Adipocyte (in vitro differentiated cells): ENCODE results near the gene DES.

Experiments
- DNase-seq: peaks from one replicate; pipeline ENCODE4 v3.0.0-alpha.2; 2015; ENCODE audit warnings: low read depth
- H3K27me3 ChIP-seq: replicated peaks from 2 replicates; pipeline ENCODE4 v1.7.0; 2013; ENCODE audit warnings: mild to moderate bottlenecking, low read length, moderate library complexity; ENCODE audit not compliant: control insufficient read depth, insufficient read depth
- H3K36me3 ChIP-seq: 2 replicates; pipeline ENCODE4 v1.7.0; 2013; ENCODE audit warnings: low read length, mild to moderate bottlenecking, moderate library complexity; ENCODE audit not compliant: control insufficient read depth, insufficient read depth, severe bottlenecking
- H3K4me1 ChIP-seq: 2 replicates; pipeline ENCODE4 v1.7.0; 2013; ENCODE audit warnings: mild to moderate bottlenecking, low read length, moderate library complexity; ENCODE audit not compliant: control insufficient read depth, insufficient read depth
- H3K4me3 ChIP-seq: 2 replicates; pipeline ENCODE4 v1.7.0; 2013; ENCODE audit warnings: mild to moderate bottlenecking, low read length, moderate library complexity
- H3K9ac ChIP-seq: 2 replicates; pipeline ENCODE4 v1.7.0; 2013; ENCODE audit warnings: mild to moderate bottlenecking, low read length, moderate library complexity
- H3K9me3 ChIP-seq: 2 replicates; pipeline ENCODE4 v1.7.0; 2013; ENCODE audit warnings: mild to moderate bottlenecking, low read length, moderate library complexity; ENCODE audit not compliant: control insufficient read depth

The DES gene

DNA sequence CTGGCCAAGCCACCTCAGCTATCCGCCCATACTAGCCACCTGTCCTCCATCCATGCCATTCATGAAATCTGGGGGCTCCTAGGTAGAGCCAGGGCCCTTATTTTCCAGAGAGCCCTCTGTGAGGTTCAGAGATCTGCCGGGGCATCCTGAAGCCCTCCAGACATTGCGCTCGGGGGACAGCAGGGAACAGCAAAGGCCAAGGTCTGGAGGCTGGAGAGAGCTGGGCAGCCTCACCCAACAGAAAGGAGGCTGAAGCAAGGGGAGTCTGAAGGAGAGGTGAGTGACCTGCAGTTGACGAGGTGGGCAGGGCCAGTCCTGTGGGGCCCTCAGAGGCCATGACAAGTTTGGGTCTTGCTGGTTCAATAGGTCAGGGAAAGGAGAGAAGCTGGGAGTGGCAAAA, 8.6 kb upstream of the DES start:
- DNase-seq = no peak
- H3K9me3 ChIP-seq = peaks cover 10% of the 10 kb centered on the region
- H3K4me3 ChIP-seq = no peak overlapping the region
- H3K27me3 ChIP-seq = no peaks in the 10 kb centered on the region
- no peaks in the 10 kb centered on the region for H3K36me3 ChIP-seq
- no peak overlapping the region for H3K9ac ChIP-seq
- peaks cover 22% of the 10 kb centered on the region for H3K4me1 ChIP-seq

- no peak for DNase-seq
- no peaks in the 10 kb centered on the region for H3K27me3 ChIP-seq
- H3K9ac ChIP-seq = no peak overlapping the region
- peaks cover 22% of the 10 kb centered on the region for H3K4me1 ChIP-seq
- H3K4me3 ChIP-seq = no peak overlapping the region
- peaks cover 10% of the 10 kb centered on the region for H3K9me3 ChIP-seq
- H3K36me3 ChIP-seq = no peaks in the 10 kb centered on the region
Observed at GRCh38 chr2:219410390-219410789, 7.8 kb upstream of the DES start.

DNA sequence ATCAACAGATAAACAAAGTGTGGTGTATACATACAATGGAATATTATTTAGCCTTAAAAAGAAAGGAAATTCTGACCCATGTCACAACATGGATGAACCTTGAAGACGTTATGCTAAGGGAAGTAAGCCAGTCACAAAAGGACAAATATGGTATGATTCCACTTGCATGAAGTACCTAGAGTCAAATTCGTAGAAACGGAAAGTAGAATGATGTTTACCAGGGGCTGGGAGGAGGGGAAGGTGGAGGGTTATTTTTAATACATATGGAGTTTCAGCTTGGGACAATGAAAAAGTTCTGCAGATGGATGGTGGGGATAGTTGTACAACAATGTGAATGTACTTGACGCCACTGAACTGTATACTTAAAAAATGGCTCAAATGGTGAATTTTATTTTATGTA, 3.3 kb upstream of the DES start:
- no peaks in the 10 kb centered on the region for H3K36me3 ChIP-seq
- H3K4me1 ChIP-seq = peaks cover 2% of the 10 kb centered on the region

GRCh38 chr2:219415580-219416234, 2.5 kb upstream of the DES start:
- no peaks in the 10 kb centered on the region for H3K36me3 ChIP-seq
- H3K9ac ChIP-seq = no peak overlapping the region
- peaks cover 3% of the 10 kb centered on the region for H3K27me3 ChIP-seq
- no peak for DNase-seq
- peaks cover 10% of the 10 kb centered on the region for H3K9me3 ChIP-seq
- H3K4me1 ChIP-seq = peaks cover 2% of the 10 kb centered on the region
- no peak overlapping the region for H3K4me3 ChIP-seq

More for the DNA sequence above, 3.3 kb upstream of the DES start:
- DNase-seq = no peak
- Histone ChIP-seq H3K4me3 (no peak overlapping the region), H3K9me3 (peaks cover 10% of the 10 kb centered on the region), H3K27me3 (peaks cover 3% of the 10 kb centered on the region), H3K9ac (no peak overlapping the region)

- Histone ChIP-seq H3K4me3 (no peak overlapping the region), H3K4me1 (peaks cover 2% of the 10 kb centered on the region), H3K9me3 (peaks cover 10% of the 10 kb centered on the region), H3K27me3 (peaks cover 3% of the 10 kb centered on the region), H3K36me3 (no peaks in the 10 kb centered on the region), H3K9ac (no peak overlapping the region)
- no peak for DNase-seq
Observed at GRCh38 chr2:219416235-219416602, 2.0 kb upstream of the DES start.

- peaks cover 2% of the 10 kb centered on the region for H3K4me1 ChIP-seq
- no peak overlapping the region for H3K9ac ChIP-seq
- no peak overlapping the region for H3K4me3 ChIP-seq
- no peak for DNase-seq
- H3K9me3 ChIP-seq = peaks cover 10% of the 10 kb centered on the region
- no peaks in the 10 kb centered on the region for H3K36me3 ChIP-seq
- H3K27me3 ChIP-seq = peaks cover 3% of the 10 kb centered on the region
Observed at GRCh38 chr2:219416938-219417337, 1.2 kb upstream of the DES start.

GRCh38 chr2:219417374-219417773, 803 bp upstream of the DES start:
- Histone ChIP-seq H3K4me1 (peaks cover 2% of the 10 kb centered on the region), H3K36me3 (no peaks in the 10 kb centered on the region), H3K4me3 (no peak overlapping the region), H3K27me3 (peaks cover 3% of the 10 kb centered on the region), H3K9me3 (peaks cover 10% of the 10 kb centered on the region), H3K9ac (no peak overlapping the region)
- DNase-seq = no peak

GRCh38 chr2:219419012-219419324, 791 bp downstream of the DES start:
- H3K4me3 ChIP-seq = no peak overlapping the region

GRCh38 chr2:219419331-219420197, 1.4 kb downstream of the DES start:
- H3K36me3 ChIP-seq = no peaks in the 10 kb centered on the region
- no peak for DNase-seq

More at GRCh38 chr2:219419012-219419324, 791 bp downstream of the DES start:
- H3K4me1 ChIP-seq = peaks cover 4% of the 10 kb centered on the region
- H3K9me3 ChIP-seq = no peaks in the 10 kb centered on the region
- H3K9ac ChIP-seq = no peak overlapping the region
- no peak for DNase-seq
- H3K27me3 ChIP-seq = peaks cover 3% of the 10 kb centered on the region
- H3K36me3 ChIP-seq = no peaks in the 10 kb centered on the region

GRCh38 chr2:219420687-219421086, 2.5 kb downstream of the DES start:
- Histone ChIP-seq H3K36me3 (no peaks in the 10 kb centered on the region), H3K9ac (no peak overlapping the region), H3K9me3 (no peaks in the 10 kb centered on the region), H3K4me1 (peaks cover 12% of the 10 kb centered on the region), H3K4me3 (no peak overlapping the region), H3K27me3 (peaks cover 3% of the 10 kb centered on the region)
- no peak for DNase-seq

More at GRCh38 chr2:219419331-219420197, 1.4 kb downstream of the DES start:
- H3K27me3 ChIP-seq = peaks cover 3% of the 10 kb centered on the region
- no peak overlapping the region for H3K4me3 ChIP-seq
- H3K9ac ChIP-seq = no peak overlapping the region
- peaks cover 9% of the 10 kb centered on the region for H3K4me1 ChIP-seq
- H3K9me3 ChIP-seq = no peaks in the 10 kb centered on the region

DNA sequence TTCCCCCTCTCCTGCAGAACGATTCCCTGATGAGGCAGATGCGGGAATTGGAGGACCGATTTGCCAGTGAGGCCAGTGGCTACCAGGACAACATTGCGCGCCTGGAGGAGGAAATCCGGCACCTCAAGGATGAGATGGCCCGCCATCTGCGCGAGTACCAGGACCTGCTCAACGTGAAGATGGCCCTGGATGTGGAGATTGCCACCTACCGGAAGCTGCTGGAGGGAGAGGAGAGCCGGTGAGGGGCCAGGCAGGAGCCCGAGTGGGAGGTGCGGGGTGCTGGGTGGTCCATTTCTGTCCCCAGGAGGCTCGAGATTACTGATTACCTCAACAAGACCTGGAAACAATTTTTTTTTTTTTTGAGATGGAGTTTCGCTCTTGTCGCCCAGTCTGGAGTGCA, 3.1 kb downstream of the DES start:
- no peak for DNase-seq

More for the DNA sequence above, 3.1 kb downstream of the DES start:
- Histone ChIP-seq H3K9me3 (no peaks in the 10 kb centered on the region), H3K36me3 (no peaks in the 10 kb centered on the region), H3K27me3 (peaks cover 3% of the 10 kb centered on the region), H3K9ac (no peak overlapping the region), H3K4me3 (no peak overlapping the region), H3K4me1 (peaks cover 12% of the 10 kb centered on the region)
